ENCODE data around the gene FHDC1. TPM values are rescaled to one million over a fixed set of nuclear protein-coding genes. Genes with fewer than 3 reads are reported as not detected.
A peak's percentile ranks its signal among the peaks of the same experiment; 100 is the strongest.

Gene FHDC1
- total RNA-seq, 2 experiments from 2014 or later = 0.12 to 0.14 TPM

GRCh38 chr4:152938237-152938947, 2.3 kb downstream of the FHDC1 start:
- Mint-ChIP-seq H3K4me3 (peak overlapping the region; percentile 67), H3K27ac (no peak overlapping the region), H3K36me3 (peaks cover 3% of the 10 kb centered on the region), H3K9me3 (ENCODE audit: low read depth) (no peaks in the 10 kb centered on the region), H3K4me1 (peaks cover 23% of the 10 kb centered on the region), H3K27me3 (peaks cover 68% of the 10 kb centered on the region)
- CTCF ChIA-PET = interaction anchor here (1.1 kb wide), 1 partner anchor 189 kb away, joined by 4 read pairs; no protein-coding TSS in a partner anchor
- DNase-seq (no peak), ATAC-seq (no peak)

GRCh38 chr4:152939621-152940020, 3.5 kb downstream of the FHDC1 start:
- Mint-ChIP-seq H3K27ac (no peak overlapping the region), H3K9me3 (ENCODE audit: low read depth) (no peaks in the 10 kb centered on the region), H3K4me1 (peaks cover 20% of the 10 kb centered on the region), H3K27me3 (peaks cover 58% of the 10 kb centered on the region), H3K4me3 (no peak overlapping the region), H3K36me3 (peaks cover under 1% of the 10 kb centered on the region)
- CTCF ChIA-PET = no interaction called here
- DNase-seq = no peak
- no peak for ATAC-seq

DNA sequence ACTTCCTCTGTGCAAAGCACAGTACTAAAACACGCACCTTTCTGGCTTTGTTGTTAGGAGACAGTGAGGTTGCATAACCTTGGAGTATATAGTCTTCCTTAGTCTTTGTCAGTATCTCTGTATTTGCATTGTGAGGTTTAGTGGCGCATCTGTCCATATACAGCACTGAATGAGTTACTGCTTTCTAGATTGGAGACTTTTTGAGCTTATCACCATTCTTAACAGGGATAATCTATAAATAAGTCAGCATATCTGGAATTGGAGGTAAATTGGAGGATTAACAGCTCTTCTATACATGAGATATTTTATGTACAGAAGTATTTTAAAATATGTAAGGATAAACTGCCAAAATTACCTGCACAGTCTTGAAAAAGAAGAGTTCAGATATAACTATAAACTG, 4.3 kb downstream of the FHDC1 start:
- no peaks in the 10 kb centered on the region for H3K9me3 Mint-ChIP-seq (ENCODE audit: low read depth)
- no peak overlapping the region for H3K4me3 Mint-ChIP-seq
- H3K27ac Mint-ChIP-seq = no peak overlapping the region
- no peaks in the 10 kb centered on the region for H3K36me3 Mint-ChIP-seq
- CTCF ChIA-PET = interaction anchor here (0.7 kb wide), 1 partner anchor 9 kb away, joined by 3 read pairs; no protein-coding TSS in a partner anchor
- peaks cover 13% of the 10 kb centered on the region for H3K4me1 Mint-ChIP-seq
- H3K27me3 Mint-ChIP-seq = peaks cover 53% of the 10 kb centered on the region
- DNase-seq (no peak), ATAC-seq (no peak)

- ATAC-seq = no peak
- H3K27me3 Mint-ChIP-seq = peaks cover 51% of the 10 kb centered on the region
- no peaks in the 10 kb centered on the region for H3K36me3 Mint-ChIP-seq
- peaks cover 8% of the 10 kb centered on the region for H3K4me1 Mint-ChIP-seq
- no peaks in the 10 kb centered on the region for H3K9me3 Mint-ChIP-seq (ENCODE audit: low read depth)
- H3K4me3 Mint-ChIP-seq = no peak overlapping the region
- no peak for DNase-seq
- no peak overlapping the region for H3K27ac Mint-ChIP-seq
- CTCF ChIA-PET = no interaction called here
Measured at GRCh38 chr4:152941411-152941810, 5.3 kb downstream of the FHDC1 start.

GRCh38 chr4:152942346-152942745, 6.2 kb downstream of the FHDC1 start:
- Mint-ChIP-seq H3K4me1 (peaks cover 8% of the 10 kb centered on the region), H3K9me3 (ENCODE audit: low read depth) (no peaks in the 10 kb centered on the region), H3K27ac (no peak overlapping the region), H3K27me3 (peaks cover 54% of the 10 kb centered on the region), H3K36me3 (no peaks in the 10 kb centered on the region), H3K4me3 (no peak overlapping the region)
- DNase-seq (no peak), ATAC-seq (no peak)
- CTCF ChIA-PET = no interaction called here

DNA sequence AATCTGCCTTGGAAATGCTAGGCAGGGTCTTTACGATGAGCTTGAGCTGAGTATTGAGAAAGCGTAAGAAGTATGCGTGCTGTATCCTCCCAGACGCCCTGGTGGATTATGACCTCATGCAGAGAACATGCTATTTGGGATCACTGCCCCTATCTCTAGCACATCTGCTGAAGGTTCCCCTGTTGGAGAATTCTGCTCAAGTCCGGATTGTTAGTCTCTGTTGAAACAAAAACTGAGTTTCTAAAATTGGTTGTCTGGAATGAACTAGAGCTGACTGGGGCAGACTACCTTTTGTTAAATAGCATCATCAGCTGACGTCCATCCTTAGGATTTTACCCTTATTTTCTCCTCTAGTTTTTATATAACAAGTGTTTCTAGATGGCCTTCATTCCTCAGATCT, 7.5 kb downstream of the FHDC1 start:
- H3K27me3 Mint-ChIP-seq = peaks cover 55% of the 10 kb centered on the region
- no peaks in the 10 kb centered on the region for H3K36me3 Mint-ChIP-seq
- H3K4me1 Mint-ChIP-seq = peaks cover under 1% of the 10 kb centered on the region
- ATAC-seq (no peak), DNase-seq (no peak)
- no peak overlapping the region for H3K27ac Mint-ChIP-seq
- no peaks in the 10 kb centered on the region for H3K9me3 Mint-ChIP-seq (ENCODE audit: low read depth)
- CTCF ChIA-PET = interaction anchor here (1.2 kb wide), 2 partner anchors 140 to 184 kb away, joined by 3 read pairs; no protein-coding TSS in a partner anchor
- no peak overlapping the region for H3K4me3 Mint-ChIP-seq

- H3K9me3 Mint-ChIP-seq (ENCODE audit: low read depth) = no peaks in the 10 kb centered on the region
- CTCF ChIA-PET = interaction anchor here (1.2 kb wide), 1 partner anchor 183 kb away, joined by 3 read pairs; no protein-coding TSS in a partner anchor
- peaks cover 47% of the 10 kb centered on the region for H3K27me3 Mint-ChIP-seq
- no peak overlapping the region for H3K27ac Mint-ChIP-seq
- no peaks in the 10 kb centered on the region for H3K4me1 Mint-ChIP-seq
- no peak overlapping the region for H3K4me3 Mint-ChIP-seq
- DNase-seq = no peak
- no peak for ATAC-seq
- H3K36me3 Mint-ChIP-seq = no peaks in the 10 kb centered on the region
Measured at GRCh38 chr4:152944666-152945320, 8.7 kb downstream of the FHDC1 start.

- no peaks in the 10 kb centered on the region for H3K36me3 Mint-ChIP-seq
- no peak overlapping the region for H3K4me3 Mint-ChIP-seq
- ATAC-seq = no peak
- H3K27ac Mint-ChIP-seq = no peak overlapping the region
- no peaks in the 10 kb centered on the region for H3K9me3 Mint-ChIP-seq (ENCODE audit: low read depth)
- CTCF ChIA-PET = no interaction called here
- no peaks in the 10 kb centered on the region for H3K4me1 Mint-ChIP-seq
- DNase-seq = no peak
- H3K27me3 Mint-ChIP-seq = peaks cover 45% of the 10 kb centered on the region
Measured at GRCh38 chr4:152945639-152946038, 9.5 kb downstream of the FHDC1 start.

DNA sequence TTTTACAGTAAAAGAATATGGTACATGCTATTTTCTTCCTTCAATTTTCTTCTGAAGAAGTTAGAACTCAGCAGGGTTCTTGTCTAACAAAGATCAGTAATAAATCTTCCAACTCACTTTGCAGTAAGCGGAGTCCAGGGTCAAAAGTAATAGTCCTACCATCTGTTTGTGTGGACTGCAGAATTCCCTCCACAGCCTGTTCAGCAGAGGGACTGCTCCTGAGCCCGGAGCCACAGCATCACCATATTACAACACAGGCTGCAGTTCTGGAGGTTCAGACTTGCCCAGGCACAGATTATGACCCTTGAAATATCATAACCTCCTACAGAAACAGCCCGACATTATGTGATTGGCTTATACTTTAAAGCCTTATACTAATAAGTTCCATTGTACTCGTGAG, 10.3 kb downstream of the FHDC1 start:
- Mint-ChIP-seq H3K4me3 (no peak overlapping the region), H3K27me3 (peaks cover 50% of the 10 kb centered on the region), H3K36me3 (no peaks in the 10 kb centered on the region), H3K9me3 (ENCODE audit: low read depth) (no peaks in the 10 kb centered on the region), H3K27ac (no peak overlapping the region), H3K4me1 (no peaks in the 10 kb centered on the region)
- no peak for ATAC-seq
- CTCF ChIA-PET = no interaction called here
- DNase-seq = no peak

- Mint-ChIP-seq H3K27me3 (peaks cover 43% of the 10 kb centered on the region), H3K4me1 (no peaks in the 10 kb centered on the region), H3K9me3 (ENCODE audit: low read depth) (no peaks in the 10 kb centered on the region), H3K36me3 (no peaks in the 10 kb centered on the region), H3K4me3 (no peak overlapping the region), H3K27ac (no peak overlapping the region)
- DNase-seq = no peak
- CTCF ChIA-PET = no interaction called here
- ATAC-seq = no peak
Measured at GRCh38 chr4:152947311-152947710, 11.2 kb downstream of the FHDC1 start.

DNA sequence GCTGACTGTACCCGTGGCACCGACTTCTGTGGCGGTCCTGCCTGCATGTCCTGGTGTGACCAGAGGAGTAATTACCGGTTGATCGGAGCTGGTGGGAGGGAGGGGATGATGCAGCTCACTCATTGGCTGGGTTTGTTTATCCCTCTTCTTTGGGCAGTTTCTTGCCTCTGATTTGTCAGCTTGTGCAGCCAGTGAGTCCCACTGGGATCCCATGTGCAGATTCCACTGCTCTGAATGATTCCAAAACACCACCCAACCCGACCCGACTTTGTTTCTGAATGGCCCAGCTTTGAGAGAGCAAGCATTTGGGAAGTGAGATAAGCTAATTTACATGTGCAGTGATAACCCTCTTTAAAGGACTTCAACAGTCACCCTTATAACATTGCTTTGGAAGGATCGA, 13.8 kb downstream of the FHDC1 start:
- no peaks in the 10 kb centered on the region for H3K36me3 Mint-ChIP-seq
- H3K9me3 Mint-ChIP-seq (ENCODE audit: low read depth) = no peaks in the 10 kb centered on the region
- CTCF ChIA-PET = no interaction called here
- no peak for DNase-seq
- ATAC-seq = no peak
- H3K27me3 Mint-ChIP-seq = peaks cover 39% of the 10 kb centered on the region
- no peak overlapping the region for H3K27ac Mint-ChIP-seq
- no peak overlapping the region for H3K4me3 Mint-ChIP-seq
- H3K4me1 Mint-ChIP-seq = no peaks in the 10 kb centered on the region

DNA sequence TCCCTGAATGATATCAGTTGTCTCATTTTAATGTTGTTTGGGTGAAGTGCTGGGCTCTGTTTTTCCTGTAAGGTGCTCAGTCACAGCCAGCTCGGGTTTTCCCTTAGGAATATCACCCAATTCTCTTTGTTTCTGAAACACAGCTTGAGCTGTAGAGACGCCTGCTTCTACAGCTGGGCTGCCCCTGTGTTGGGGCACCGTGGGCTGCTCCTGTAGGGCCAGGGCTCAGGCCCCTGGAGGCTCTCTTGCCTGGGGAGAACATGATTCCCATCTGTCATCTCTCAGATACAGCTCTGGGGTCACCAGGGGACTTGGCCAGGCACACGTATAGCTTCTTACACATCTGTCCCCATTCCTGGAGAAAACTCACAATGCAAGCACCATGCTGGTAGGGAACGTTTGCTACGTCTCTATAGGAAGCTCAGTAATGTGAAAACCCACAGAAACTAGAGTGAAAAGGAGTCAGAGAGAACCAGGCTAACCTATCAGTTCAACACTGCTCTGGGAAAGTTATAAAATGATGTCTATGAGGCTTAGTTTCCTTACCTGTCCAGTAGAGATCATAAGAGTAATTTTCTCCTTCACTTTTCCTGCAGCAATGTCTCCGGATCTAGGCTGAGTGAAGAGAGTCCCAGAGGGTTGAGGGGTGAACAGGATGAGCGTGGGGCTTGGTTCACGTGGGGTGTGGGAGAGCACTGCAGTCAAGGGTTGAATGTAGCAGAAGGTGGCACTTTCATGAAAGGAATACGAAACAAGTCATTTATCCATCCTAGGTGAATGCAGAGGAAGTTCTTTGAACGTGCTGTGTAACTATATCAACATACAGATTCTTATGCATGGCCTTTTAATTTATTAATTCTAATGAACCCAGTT, 14.5 kb downstream of the FHDC1 start:
- no peak for DNase-seq
- no peak overlapping the region for H3K27ac Mint-ChIP-seq
- H3K9me3 Mint-ChIP-seq (ENCODE audit: low read depth) = no peaks in the 10 kb centered on the region
- H3K4me3 Mint-ChIP-seq = no peak overlapping the region
- no peak for ATAC-seq
- H3K4me1 Mint-ChIP-seq = no peaks in the 10 kb centered on the region
- no peaks in the 10 kb centered on the region for H3K36me3 Mint-ChIP-seq
- peaks cover 38% of the 10 kb centered on the region for H3K27me3 Mint-ChIP-seq
- CTCF ChIA-PET = no interaction called here

DNA sequence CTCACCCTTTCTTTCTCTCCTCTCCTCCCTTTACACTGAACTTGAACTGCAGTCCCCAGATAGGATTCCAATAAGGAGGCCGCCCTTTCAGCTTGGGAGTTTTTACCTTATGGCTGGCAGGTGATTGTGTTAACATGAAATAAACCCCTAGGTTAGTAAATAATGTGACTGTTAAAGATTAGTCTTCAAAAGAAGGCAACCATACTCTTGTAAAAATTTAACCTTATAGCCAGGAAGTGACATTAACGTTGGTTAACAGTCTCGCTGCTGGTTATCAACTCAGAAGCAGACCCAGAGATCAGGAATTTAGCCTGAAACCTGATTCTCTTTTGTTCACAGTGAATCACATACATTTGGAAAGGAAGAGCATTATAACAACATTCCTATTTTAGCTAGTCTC, 15.2 kb downstream of the FHDC1 start:
- no peaks in the 10 kb centered on the region for H3K36me3 Mint-ChIP-seq
- H3K4me1 Mint-ChIP-seq = no peaks in the 10 kb centered on the region
- CTCF ChIA-PET = no interaction called here
- DNase-seq (no peak), ATAC-seq (no peak)
- H3K9me3 Mint-ChIP-seq (ENCODE audit: low read depth) = no peaks in the 10 kb centered on the region
- no peak overlapping the region for H3K4me3 Mint-ChIP-seq
- no peak overlapping the region for H3K27ac Mint-ChIP-seq
- peaks cover 40% of the 10 kb centered on the region for H3K27me3 Mint-ChIP-seq
